ENCODE data around the gene GPBP1L1. TPM values are rescaled to one million over a fixed set of nuclear protein-coding genes. Genes with fewer than 3 reads are reported as not detected.
A peak's percentile ranks its signal among the peaks of the same experiment; 100 is the strongest.

Gene GPBP1L1
- polyA plus RNA-seq, 1 donor (not counting 4 experiments of a cell fraction or from before 2014, with no cell fraction given), result 64.1 TPM

DNA sequence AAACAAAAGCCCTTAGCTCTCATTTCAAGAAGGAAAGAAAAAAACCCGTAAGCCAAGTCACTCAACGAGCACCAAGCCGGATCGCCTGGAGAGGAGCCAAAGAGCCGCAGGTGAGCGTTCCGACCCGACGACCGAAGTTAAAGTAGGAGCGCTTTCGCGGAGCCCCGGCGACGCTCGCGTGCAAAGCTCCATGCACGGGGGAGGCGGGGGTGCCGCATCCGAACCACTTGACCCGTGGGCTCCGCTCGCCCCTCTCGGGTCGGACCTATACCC, 382 bp downstream of the GPBP1L1 start:
- Histone ChIP-seq H3K9me3 (ENCODE audit: control insufficient read depth, low read depth, low read length) (no peaks in the 10 kb centered on the region), H3K27ac (ENCODE audit: control insufficient read depth, insufficient read depth, low read length) (peak overlapping the region; percentile 99), H2AFZ (ENCODE audit: control insufficient read depth, low read length) (peak overlapping the region; percentile 59), H3K27me3 (ENCODE audit: control insufficient read depth, extremely low read depth, insufficient read depth, low read length) (no peaks in the 10 kb centered on the region), H3K36me3 (ENCODE audit: control insufficient read depth in 2 of 2, extremely low read depth in 1 of 2, insufficient read depth in 2 of 2, low read length in 2 of 2) (no peaks in the 10 kb centered on the region), H3K4me1 (ENCODE audit: control insufficient read depth, extremely low read depth, insufficient read depth, low read length) (peaks cover 20% of the 10 kb centered on the region), H3K9ac (ENCODE audit: control insufficient read depth, extremely low read depth, insufficient read depth, low read length) (peak overlapping the region; percentile 94), H3K9me1 (ENCODE audit: control insufficient read depth, extremely low read depth, insufficient read depth, low read length) (no peaks in the 10 kb centered on the region), H4K20me1 (ENCODE audit: control insufficient read depth, extremely low read depth, insufficient read depth, low read length) (no peaks in the 10 kb centered on the region), H3K4me3 (ENCODE audit: control insufficient read depth in 2 of 3, extremely low read depth in 1 of 3, insufficient read depth in 2 of 3, low read depth in 1 of 3, low read length in 3 of 3) (peak overlapping the region; percentile 72 to 100 (median 100)), H3K79me2 (ENCODE audit: control insufficient read depth, insufficient read depth, low read length) (peaks cover 84% of the 10 kb centered on the region), H3K4me2 (ENCODE audit: control insufficient read depth, extremely low read depth, insufficient read depth, low read depth, low read length) (peak overlapping the region; percentile 93)
- dilution Hi-C loops (cut with MboI; ENCODE audit: extremely low pct_ligation_motif_present, low sequenced_read_pairs), result loop anchor here (25.0 kb wide), 1 partner anchor 176 kb away; no protein-coding TSS in a partner anchor
- FAIRE-seq (no peak), DNase-seq (ENCODE audit: low read depth, low spot score) (no peak)
- no peak for TF ChIP-seq EZH2 (IDR thresholded peaks at IDR 0.05; ENCODE audit: low read length)
- TF ChIP-seq, protein P1, sequence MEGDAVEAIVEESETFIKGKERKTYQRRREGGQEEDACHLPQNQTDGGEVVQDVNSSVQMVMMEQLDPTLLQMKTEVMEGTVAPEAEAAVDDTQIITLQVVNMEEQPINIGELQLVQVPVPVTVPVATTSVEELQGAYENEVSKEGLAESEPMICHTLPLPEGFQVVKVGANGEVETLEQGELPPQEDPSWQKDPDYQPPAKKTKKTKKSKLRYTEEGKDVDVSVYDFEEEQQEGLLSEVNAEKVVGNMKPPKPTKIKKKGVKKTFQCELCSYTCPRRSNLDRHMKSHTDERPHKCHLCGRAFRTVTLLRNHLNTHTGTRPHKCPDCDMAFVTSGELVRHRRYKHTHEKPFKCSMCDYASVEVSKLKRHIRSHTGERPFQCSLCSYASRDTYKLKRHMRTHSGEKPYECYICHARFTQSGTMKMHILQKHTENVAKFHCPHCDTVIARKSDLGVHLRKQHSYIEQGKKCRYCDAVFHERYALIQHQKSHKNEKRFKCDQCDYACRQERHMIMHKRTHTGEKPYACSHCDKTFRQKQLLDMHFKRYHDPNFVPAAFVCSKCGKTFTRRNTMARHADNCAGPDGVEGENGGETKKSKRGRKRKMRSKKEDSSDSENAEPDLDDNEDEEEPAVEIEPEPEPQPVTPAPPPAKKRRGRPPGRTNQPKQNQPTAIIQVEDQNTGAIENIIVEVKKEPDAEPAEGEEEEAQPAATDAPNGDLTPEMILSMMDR (optimal IDR thresholded peaks at IDR 0.05 in 1 of 3, IDR thresholded peaks at IDR 0.05 in 1 of 3, conservative IDR thresholded peaks at IDR 0.05 in 1 of 3; ENCODE audit: extremely low read depth in 1 of 3, insufficient read depth in 2 of 3, low read length in 3 of 3), result no peak

DNA sequence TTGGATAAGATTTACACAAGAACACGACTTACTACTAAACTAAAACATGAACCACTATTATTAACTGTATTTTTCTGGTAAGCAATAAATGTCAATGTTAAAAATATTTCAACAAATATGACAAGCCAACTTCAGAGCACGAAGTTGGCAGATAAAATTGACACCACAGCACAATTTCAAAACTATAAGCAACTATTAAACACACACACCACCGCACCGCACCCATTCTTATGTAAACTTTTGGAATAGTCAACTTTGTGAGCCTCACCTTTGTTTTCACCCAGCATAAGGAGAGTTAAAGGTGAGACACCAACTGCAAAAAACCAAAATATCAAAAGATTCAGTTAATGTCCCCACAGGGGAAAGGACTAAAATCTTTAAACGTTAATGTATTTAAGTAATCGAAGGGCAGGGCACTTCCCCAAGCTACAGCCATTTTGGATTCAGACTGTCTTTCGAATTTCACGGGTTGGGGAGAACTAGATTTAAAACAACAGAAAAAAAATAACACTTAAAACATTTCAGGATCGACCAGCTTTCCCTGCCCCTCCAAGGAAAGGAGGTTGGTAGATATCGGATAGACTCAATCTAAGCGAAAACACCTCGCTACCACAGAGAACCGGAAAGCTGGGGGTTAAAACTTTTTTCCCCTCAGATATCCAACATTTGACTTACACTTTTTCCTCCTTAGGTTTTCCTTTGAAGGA, 872 bp downstream of the GPBP1L1 start:
- TF ChIP-seq EZH2 (IDR thresholded peaks at IDR 0.05; ENCODE audit: low read length), result no peak
- TF ChIP-seq, protein P1 (optimal IDR thresholded peaks at IDR 0.05 in 1 of 3, IDR thresholded peaks at IDR 0.05 in 1 of 3, conservative IDR thresholded peaks at IDR 0.05 in 1 of 3; ENCODE audit: extremely low read depth in 1 of 3, insufficient read depth in 2 of 3, low read length in 3 of 3), result no peak
- H3K79me2 ChIP-seq (ENCODE audit: control insufficient read depth, insufficient read depth, low read length), result peaks cover 85% of the 10 kb centered on the region
- FAIRE-seq (no peak), DNase-seq (ENCODE audit: low read depth, low spot score) (no peak)
- peaks cover 4% of the 10 kb centered on the region for H4K20me1 ChIP-seq (ENCODE audit: control insufficient read depth, extremely low read depth, insufficient read depth, low read length)
- H3K4me2 ChIP-seq (ENCODE audit: control insufficient read depth, extremely low read depth, insufficient read depth, low read depth, low read length), result peak overlapping the region; percentile 93
- peaks cover 25% of the 10 kb centered on the region for H3K4me1 ChIP-seq (ENCODE audit: control insufficient read depth, extremely low read depth, insufficient read depth, low read length)
- dilution Hi-C loops (cut with MboI; ENCODE audit: extremely low pct_ligation_motif_present, low sequenced_read_pairs), result loop anchor here (25.0 kb wide), 1 partner anchor 177 kb away; no protein-coding TSS in a partner anchor
- no peaks in the 10 kb centered on the region for H3K27me3 ChIP-seq (ENCODE audit: control insufficient read depth, extremely low read depth, insufficient read depth, low read length)
- H3K27ac ChIP-seq (ENCODE audit: control insufficient read depth, insufficient read depth, low read length), result peak overlapping the region; percentile 99
- no peaks in the 10 kb centered on the region for H3K36me3 ChIP-seq (ENCODE audit: control insufficient read depth in 2 of 2, extremely low read depth in 1 of 2, insufficient read depth in 2 of 2, low read length in 2 of 2)
- H3K9me3 ChIP-seq (ENCODE audit: control insufficient read depth, low read depth, low read length), result no peaks in the 10 kb centered on the region
- peak overlapping the region; percentile 94 for H3K9ac ChIP-seq (ENCODE audit: control insufficient read depth, extremely low read depth, insufficient read depth, low read length)
- H3K4me3 ChIP-seq (ENCODE audit: control insufficient read depth in 2 of 3, extremely low read depth in 1 of 3, insufficient read depth in 2 of 3, low read depth in 1 of 3, low read length in 3 of 3), result peak overlapping the region; percentile 72 to 100 (median 100)
- peak overlapping the region; percentile 59 for H2AFZ ChIP-seq (ENCODE audit: control insufficient read depth, low read length)
- no peaks in the 10 kb centered on the region for H3K9me1 ChIP-seq (ENCODE audit: control insufficient read depth, extremely low read depth, insufficient read depth, low read length)
